NCI-H82 treated with DMSO at 0.1 percent for 48 hours (cell line): ENCODE measurements around the gene RUSC1.
A peak's percentile ranks its signal among the peaks of the same experiment; 100 is the strongest.
"Not testable (repeated sequence)": the region's sequence is repeated elsewhere in the genome, so short reads cannot be mapped to it uniquely, and the experiment has no call there.

Source experiments
- DNase-seq: peaks from one replicate; lab custom pipeline; 2025; ENCODE audit not compliant: unreplicated experiment; lab: John Stamatoyannopoulos, UW

The RUSC1 gene

DNA sequence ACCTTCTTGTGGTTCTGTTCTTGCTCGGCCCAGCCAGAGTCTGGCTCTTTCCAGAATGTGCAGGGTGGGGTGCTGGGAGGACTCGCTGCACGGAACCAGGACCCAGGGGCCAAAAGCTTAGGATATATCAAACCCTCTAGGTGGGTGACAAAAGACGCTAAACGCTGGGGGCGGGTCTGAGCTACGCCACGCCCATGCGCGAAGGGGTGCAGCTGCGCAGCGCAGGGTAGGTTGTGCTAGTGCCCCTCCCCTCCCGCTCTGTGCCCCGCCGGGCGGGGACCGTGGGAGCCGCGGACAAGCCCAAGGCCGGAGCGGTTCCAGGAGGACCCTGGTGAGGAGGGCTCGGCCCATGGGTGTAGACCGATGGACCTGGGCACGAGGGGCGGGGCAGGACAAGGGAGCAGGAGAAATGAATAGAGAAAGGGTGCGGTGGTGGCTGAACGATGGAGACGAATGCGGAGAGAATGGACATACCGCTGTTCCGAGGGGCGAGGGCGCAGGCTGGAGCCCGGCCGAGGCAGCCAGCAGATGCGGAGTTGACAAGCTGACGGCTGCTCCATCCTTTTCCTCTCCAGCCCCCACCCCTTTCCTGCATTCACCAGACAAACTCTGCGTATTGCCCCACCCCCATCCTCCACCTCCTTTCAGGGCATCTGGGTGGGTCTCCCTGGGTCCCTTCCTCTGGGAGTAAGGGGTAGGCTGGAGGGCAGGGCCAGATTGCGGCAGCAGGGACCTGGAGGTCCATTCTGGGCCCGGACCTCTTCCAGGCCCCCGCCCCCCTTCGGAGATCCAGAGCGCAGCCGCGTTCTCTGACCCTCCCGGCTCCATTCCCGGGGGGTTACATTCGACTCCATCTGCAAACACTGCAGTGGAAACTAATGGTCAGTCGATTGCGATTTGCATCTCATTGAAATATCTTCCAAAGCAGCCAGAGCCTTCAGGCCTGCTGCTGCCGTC lies at the start of gene RUSC1:
Gene RUSC1, plus strand, starts transcription at position 234 of the 957 bp plus-strand sequence. CDS start 880 bp downstream, outside the sequence.
- peak; percentile 41 for DNase-seq

DNA sequence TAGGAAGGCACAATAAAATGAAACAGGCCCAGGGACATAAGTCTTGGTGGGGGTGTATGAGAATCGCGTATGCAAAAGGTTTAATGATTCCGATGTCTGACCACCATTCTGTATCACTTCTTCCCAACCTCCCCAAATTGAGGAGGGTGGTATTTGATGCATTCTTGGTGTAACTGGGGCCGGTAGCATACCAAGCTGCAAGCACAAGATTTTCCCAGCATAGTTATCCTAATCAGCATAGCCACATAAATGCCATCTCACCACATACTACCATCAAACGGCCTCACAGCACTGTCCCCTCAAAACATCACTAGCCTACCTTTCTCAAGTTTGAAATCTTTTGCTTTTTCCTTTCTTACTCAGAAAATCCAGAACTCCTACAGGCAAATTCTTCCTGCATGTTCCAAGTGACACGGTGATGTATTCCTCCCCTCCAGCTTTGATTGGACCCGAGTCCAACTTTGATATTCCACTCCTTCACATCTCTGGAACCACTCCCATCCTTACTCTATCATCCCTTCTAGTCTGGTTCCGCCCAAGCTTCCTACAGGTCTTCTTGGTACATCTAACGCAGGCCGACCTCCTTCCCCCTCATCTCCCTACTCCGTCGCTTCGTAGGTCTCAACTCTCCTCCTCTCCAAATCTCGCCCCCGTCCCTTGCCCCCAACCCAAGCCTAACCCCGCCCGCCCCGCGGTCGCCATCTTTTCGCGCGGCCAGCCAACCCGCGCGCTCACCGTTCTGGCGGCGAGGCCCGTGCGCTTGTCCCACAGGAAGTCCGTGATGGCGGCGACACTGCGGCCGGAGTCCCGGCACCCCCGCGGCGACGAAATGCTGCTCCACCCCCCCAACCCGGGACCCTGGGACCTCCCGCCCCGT lies 48.0 kb upstream of the RUSC1 start:
- DNase-seq, result peak; percentile 26

- peak; percentile 98 for DNase-seq
Observed at GRCh38 chr1:155273343-155274245, 47.1 kb upstream of the RUSC1 start, which contains the start of gene CLK2. Gene CLK2 (minus strand): TSS chr1:155273504. CDS start chr1:155270977, 2,527 bp downstream.

GRCh38 chr1:155277070-155277901 lies 43.4 kb upstream of the RUSC1 start, which contains the start of gene HCN3:
Gene HCN3 (plus strand): TSS chr1:155277463. CDS start chr1:155277591, 128 bp downstream.
- DNase-seq, result peak; percentile 98

DNA sequence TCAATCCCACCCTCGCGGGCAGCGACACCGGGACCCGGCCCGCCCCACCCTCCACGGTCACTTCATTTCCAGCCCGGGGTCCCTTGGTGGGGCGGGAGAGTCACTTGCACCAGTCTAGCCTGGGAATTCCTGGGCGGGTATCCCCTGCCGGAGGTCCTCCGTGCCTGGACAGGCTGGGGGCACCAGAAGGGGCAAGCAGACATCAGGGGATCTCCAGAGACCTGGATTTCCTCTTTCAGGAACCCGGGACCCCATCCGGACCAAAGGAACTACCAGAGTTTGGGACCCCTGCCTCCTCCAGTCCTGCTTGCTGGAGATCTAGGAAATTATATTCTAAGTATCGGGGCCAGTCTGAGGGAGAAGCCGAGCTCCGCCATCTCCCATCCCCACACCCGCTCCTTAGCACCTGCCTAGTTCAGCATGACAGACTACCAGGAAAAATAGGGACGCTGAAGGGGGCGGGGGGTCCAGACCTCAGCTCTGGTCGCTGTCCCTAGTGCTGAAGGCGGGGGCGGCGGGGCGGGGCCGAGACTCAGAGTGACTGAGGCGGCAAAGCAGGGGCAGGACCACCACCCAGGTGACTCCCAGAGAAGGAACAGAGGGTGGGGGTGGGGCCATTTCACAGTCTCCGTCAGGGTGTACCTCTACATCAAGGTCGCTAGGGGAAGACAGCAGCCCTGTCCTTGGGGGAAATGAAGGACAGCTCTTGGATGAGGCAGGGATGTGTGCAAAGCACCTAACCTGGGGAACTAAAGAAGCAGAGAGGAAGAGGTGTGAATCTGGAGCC lies 42.6 kb upstream of the RUSC1 start:
- DNase-seq, result peak; percentile 51

GRCh38 chr1:155278689-155279160 lies 42.0 kb upstream of the RUSC1 start:
- no peak for DNase-seq

DNA sequence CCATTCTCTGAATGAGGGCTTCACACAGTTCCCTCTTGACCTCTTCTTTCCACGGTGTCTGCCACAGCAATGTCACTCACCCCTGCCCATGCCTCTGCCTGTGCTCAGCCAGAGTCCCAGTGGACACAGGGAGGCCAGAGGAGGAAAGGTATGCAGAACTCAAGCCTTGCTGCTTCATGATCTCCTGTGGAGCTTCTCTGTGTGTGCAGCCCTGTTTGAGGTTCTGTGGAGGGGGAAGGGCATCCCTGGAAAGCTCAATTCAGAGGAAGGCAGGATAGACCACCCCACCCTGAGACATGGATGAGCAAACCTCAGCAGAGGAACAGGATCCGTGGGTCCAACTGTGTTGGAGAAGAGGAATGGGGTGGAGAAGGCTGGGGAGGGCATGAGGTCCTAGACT lies 41.4 kb upstream of the RUSC1 start:
- DNase-seq, result no peak

GRCh38 chr1:155282488-155283091 lies 38.1 kb upstream of the RUSC1 start:
- no peak for DNase-seq

GRCh38 chr1:155284476-155284875 lies 36.2 kb upstream of the RUSC1 start:
- no peak for DNase-seq

- DNase-seq, result no peak
Observed at GRCh38 chr1:155285063-155285462, 35.6 kb upstream of the RUSC1 start.

DNA sequence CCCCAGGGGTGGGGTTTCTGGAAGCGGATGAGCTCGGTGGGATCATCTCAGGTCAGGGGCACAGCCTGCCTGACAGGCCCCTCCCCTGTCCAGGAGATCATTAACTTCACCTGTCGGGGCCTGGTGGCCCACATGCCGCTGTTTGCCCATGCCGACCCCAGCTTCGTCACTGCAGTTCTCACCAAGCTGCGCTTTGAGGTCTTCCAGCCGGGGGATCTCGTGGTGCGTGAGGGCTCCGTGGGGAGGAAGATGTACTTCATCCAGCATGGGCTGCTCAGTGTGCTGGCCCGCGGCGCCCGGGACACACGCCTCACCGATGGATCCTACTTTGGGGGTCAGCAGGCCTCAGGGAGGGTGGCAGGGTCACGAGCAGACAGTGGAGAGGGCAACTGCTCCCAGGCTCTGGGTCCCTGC lies 35.1 kb upstream of the RUSC1 start:
- DNase-seq, result no peak

DNA sequence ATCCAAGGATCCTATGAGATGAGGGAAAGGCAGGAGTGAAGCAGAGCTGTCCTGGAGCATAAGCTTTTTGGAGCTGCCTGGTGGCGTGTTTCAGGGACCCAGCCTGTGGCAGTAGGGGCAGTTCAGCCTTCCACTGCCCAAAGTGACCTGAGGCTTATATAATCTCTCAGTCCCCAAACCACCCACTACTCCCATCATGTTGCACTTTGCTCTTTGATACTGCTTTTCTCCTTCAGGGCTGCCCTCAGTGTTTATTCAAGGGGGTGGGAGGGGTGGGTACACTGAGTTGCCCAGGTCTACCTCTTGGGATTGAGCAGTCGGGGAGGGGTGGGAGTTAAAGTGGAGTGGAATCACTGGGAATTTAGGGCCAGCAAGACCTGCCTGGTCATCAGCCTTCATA lies 34.1 kb upstream of the RUSC1 start:
- no peak for DNase-seq

- no peak for DNase-seq
Observed at GRCh38 chr1:155287987-155288543, 32.6 kb upstream of the RUSC1 start.

DNA sequence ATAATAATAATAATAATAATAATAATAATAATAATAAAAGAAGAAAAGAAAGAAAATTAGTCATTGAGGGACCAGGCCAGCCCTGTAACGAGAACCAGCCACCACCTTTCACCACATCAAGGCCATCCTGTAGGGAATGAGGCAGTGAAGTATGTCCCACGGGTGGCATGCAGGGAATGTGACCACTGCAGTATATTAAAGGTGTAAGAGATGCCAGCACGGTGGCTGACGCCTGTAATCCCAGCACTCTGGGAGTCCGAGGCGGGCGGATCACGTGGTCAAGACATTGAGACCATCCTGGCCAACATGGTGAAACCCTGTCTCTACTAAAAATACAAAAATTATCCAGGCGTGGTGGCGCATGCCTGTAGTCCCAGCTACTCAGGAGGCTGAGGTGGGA lies 29.7 kb upstream of the RUSC1 start:
- not testable (repeated sequence) for DNase-seq

DNA sequence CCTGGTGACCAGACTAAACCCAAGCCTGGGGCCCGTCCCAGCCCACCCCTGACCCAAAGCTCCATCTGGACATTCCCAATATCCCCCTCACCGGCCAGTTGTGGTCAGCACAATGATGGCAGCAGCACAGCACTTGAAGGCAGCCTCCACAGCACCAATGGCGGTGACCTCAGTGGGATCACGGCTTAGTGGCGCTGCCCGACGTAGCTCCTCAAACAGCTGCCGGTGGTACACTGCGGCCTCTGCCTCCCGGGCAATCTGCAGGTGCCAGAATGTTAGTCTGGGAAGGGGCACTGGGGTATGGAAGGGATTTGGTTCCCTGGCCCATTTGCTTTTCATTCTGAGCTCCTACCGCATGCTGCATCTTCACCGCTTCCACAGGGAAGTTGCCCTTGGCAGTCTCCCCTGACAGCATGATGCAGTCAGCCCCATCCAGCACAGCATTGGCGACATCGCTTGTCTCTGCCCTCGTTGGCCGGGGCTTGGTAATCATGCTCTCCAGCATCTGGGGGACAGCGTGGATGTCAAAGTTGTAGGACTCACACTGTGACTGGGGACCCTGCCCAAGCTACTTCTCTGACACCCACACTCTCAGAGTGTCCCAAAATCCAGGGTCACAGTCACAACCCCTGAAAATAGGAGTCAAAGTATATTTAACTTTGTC lies 27.5 kb upstream of the RUSC1 start:
- DNase-seq, result no peak

GRCh38 chr1:155294520-155295182 lies 26.0 kb upstream of the RUSC1 start:
- DNase-seq, result no peak
